Globus pallidus (tissue), 1 donor: ENCODE data around the gene GMIP.
"Not testable (repeated sequence)": the region's sequence is repeated elsewhere in the genome, so short reads cannot be mapped to it uniquely, and the experiment has no call there.

Source experiments
- DNase-seq: peaks from one replicate; pipeline ENCODE4 v3.0.0-alpha.2; 2015; ENCODE audit warnings: low spot score

Gene GMIP

GRCh38 chr19:19634516-19635312 lies 8.7 kb downstream of the GMIP start:
- DNase-seq: no peak

- DNase-seq: no peak
Measured at GRCh38 chr19:19633711-19634515, 9.5 kb downstream of the GMIP start.

- DNase-seq: no peak
Measured at GRCh38 chr19:19632661-19633060, 10.8 kb downstream of the GMIP start.

- no peak for DNase-seq
Measured at GRCh38 chr19:19631346-19631745, 12.1 kb downstream of the GMIP start.

GRCh38 chr19:19630426-19630825 lies 13.0 kb downstream of the GMIP start:
- DNase-seq: no peak

- DNase-seq: no peak
Measured at GRCh38 chr19:19630062-19630414, 13.4 kb downstream of the GMIP start.

GRCh38 chr19:19628501-19629134 lies 14.8 kb downstream of the GMIP start:
- no peak for DNase-seq

- no peak for DNase-seq
Measured at GRCh38 chr19:19627621-19628500, 15.6 kb downstream of the GMIP start, which contains the start of gene LPAR2. Gene LPAR2 (minus strand): TSS chr19:19628220. CDS start chr19:19627275, 945 bp downstream.

GRCh38 chr19:19626516-19627472 lies 16.7 kb downstream of the GMIP start:
- DNase-seq: no peak

- no peak for DNase-seq
Measured at GRCh38 chr19:19624032-19624570, 19.4 kb downstream of the GMIP start.

- DNase-seq: no peak
Measured at GRCh38 chr19:19623383-19623782, 20.1 kb downstream of the GMIP start.

GRCh38 chr19:19619849-19620210 lies 23.6 kb downstream of the GMIP start:
- no peak for DNase-seq

- DNase-seq: no peak
Measured at GRCh38 chr19:19619181-19619848, 24.1 kb downstream of the GMIP start.

- peak; percentile 81 for DNase-seq
Measured at GRCh38 chr19:19618219-19619051, 25.0 kb downstream of the GMIP start, which contains the start of gene PBX4. Gene PBX4 (minus strand): TSS chr19:19618687. CDS start chr19:19618629, 58 bp downstream.

GRCh38 chr19:19615086-19615485 lies 28.4 kb downstream of the GMIP start:
- DNase-seq: no peak

GRCh38 chr19:19613506-19613905 lies 30.0 kb downstream of the GMIP start:
- DNase-seq: no peak

- no peak for DNase-seq
Measured at GRCh38 chr19:19610376-19611202, 32.9 kb downstream of the GMIP start.

GRCh38 chr19:19606686-19607085 lies 36.8 kb downstream of the GMIP start:
- not testable (repeated sequence) for DNase-seq
